GM12865 (cell line): ENCODE results near the gene PCBD2.

Experiments
- DNase-seq: peaks from one replicate; pipeline ENCODE4 v3.0.0; 2010; ENCODE audit warnings: low read depth
- H3K4me3 ChIP-seq: 2 replicates; pipeline ENCODE4 v1.5.1; 2011; ENCODE audit warnings: mild to moderate bottlenecking, low read depth, low read length, control low read depth
- TF ChIP-seq, protein P1 (sequence below): IDR thresholded peaks from 2 replicates; pipeline ENCODE4 v1.5.1; 2011; ENCODE audit warnings: low read length, control low read depth, low read depth, inconsistent platforms; ENCODE audit not compliant: insufficient read depth; ENCODE audit errors: missing control alignments

The PCBD2 gene

DNA sequence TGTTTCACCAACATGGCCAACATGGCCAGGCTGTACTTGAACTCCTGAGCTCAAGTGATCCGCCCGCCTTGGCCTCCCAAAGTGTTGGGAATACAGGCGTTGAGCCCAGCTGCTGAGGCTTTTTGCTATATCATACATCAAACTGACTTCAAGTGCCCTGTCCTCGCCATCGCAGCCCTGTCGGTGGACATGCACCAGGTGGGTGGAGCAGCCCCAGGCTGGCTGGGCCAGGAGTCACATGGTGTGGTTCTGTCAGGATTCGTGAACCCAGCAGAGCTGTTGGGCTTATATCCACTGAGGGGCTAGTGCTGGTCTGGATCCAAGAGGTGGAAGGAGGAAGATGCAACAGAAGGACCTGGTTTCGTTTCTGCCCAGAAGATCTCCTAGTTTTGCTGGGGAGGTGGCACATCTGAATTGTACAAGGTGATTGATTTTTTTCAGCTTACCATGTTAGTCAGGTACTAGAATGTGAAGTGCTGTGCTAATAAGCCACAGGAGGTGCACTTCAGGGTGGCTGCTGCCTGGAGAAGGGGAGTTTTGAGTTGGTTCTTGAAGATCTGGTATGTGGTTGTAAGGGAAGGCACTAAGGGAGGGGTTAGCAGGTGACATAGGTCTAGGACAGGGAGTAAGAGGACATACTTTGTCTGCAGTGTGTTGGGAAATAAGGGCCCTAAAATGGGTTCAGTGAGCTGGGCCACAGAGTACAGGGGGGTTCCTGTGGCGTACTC lies 16.1 kb downstream of the PCBD2 start:
- no peak overlapping the region for H3K4me3 ChIP-seq
- no peak for DNase-seq
- TF ChIP-seq, protein P1, sequence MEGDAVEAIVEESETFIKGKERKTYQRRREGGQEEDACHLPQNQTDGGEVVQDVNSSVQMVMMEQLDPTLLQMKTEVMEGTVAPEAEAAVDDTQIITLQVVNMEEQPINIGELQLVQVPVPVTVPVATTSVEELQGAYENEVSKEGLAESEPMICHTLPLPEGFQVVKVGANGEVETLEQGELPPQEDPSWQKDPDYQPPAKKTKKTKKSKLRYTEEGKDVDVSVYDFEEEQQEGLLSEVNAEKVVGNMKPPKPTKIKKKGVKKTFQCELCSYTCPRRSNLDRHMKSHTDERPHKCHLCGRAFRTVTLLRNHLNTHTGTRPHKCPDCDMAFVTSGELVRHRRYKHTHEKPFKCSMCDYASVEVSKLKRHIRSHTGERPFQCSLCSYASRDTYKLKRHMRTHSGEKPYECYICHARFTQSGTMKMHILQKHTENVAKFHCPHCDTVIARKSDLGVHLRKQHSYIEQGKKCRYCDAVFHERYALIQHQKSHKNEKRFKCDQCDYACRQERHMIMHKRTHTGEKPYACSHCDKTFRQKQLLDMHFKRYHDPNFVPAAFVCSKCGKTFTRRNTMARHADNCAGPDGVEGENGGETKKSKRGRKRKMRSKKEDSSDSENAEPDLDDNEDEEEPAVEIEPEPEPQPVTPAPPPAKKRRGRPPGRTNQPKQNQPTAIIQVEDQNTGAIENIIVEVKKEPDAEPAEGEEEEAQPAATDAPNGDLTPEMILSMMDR = no peak

DNA sequence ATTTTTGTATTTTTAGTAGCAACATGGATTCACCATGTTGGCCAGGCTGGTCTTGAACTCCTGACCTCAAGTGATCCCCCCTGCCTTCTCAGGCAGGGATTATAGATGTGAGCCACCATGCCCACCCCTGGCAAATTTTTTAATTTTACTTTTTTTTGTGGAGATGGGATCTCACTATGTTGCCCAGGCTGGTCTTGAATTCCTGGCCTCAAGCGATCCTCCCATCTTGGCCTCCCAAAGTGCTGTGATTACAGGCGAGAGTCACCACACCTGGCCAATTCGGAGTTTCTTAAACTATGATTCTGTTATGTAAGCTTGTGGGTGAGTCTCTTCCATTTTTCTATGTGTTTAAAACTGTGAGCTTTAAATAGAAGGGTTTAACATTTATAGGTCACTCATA lies 27.6 kb downstream of the PCBD2 start:
- TF ChIP-seq, protein P1 = no peak
- no peak overlapping the region for H3K4me3 ChIP-seq
- DNase-seq = no peak

DNA sequence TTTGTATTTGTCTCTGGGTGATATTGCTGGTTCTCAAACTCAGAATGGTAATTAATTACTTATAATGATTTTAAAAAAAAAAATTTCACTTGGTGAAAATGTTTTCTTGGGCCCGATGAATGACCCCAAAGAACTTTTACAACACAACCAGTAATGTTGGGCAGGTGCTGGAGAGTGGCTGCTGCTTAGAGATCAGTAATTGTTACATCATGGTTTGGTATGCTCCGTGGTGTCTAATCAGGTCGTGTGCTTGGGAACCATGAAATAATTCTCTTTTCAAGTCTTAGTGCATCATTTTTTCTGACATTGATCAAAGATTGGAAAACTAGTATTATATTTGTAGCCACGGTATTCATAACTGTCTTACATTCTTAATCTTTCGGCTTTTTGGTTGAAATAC lies 29.3 kb downstream of the PCBD2 start:
- no peak overlapping the region for H3K4me3 ChIP-seq
- TF ChIP-seq, protein P1 = no peak
- no peak for DNase-seq

DNA sequence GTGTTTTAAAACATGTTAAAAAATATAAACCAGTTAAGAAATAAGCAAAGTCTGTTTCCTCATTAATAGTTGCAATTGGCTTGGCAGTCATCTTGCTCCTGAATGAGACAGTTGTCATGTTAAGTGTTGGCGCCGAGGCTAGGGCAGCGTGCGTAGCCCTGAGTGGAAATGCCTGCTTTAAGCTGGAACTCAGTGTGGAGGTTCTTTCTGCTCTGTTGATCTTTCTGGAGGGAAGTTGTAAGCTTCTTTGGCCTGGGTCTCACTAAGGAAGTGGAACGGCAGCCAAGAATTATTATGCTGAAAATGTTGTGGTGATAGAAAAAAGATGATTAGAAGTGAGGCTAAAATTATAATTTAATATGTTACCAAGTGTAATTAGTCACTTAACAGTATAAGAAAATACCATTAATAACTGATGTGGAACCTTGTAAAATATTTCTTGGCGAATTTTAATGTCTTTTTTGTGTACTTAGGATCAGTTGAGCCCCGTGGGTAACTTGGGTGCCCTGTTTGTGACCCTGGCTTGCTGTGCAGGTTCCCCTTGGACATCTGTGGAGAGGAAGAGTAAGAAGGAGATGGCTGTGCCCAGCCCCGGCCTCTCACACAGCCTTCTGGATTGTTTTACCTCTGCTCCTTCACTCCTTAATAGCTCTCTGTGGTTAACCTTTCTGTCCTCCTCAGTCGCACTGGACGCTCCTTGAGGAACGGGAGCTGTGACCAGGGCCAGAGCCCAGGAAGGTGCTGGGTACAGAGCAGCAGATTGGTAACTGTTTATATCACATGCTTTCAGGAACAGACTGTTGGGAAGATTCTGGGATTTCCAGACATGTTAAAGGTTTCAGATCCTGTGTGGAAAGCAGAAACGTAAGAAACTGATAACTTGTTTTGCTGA lies 31.0 kb downstream of the PCBD2 start:
- no peak for DNase-seq
- TF ChIP-seq, protein P1 = no peak
- H3K4me3 ChIP-seq = no peak overlapping the region

DNA sequence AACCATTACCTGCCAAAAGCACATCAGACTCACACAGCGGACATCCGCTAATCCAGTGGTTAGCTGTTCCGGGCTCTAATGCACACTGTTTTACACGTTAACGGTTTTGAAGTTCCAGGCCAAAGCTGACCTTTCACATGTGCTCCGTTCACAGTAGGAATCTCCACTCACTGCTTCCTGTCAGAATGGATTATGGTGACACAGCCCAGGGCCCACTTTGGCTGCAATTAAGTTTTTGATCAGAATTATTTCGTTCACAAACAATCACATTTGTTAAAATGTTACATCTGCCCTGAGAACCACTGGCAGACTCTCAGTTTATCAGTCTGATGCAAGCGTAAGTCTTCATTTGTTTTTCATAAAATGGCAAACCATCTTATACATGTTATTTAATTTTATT lies 32.6 kb downstream of the PCBD2 start:
- TF ChIP-seq, protein P1 = no peak
- H3K4me3 ChIP-seq = no peak overlapping the region
- DNase-seq = no peak

DNA sequence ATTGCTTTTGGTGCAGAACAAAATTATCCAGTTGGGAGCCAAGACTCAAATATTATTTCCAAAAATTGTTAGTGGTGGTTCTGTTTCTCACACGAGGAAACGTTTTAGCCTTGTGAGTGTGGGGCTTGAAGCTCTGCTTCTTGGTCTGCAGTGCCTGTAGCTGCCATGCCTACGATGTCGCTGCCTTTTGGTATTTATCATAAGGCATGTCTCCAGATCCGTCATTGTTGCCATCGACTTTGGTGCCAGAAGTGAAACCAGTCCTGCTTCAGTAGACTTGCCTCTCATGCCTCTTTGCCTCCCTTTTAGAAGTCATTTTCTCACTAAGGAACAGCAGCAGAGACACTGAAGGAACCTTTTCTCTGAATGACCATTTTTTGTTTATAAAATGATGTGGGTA lies 33.1 kb downstream of the PCBD2 start:
- TF ChIP-seq, protein P1 = no peak
- no peak for DNase-seq
- H3K4me3 ChIP-seq = no peak overlapping the region
